HL-60 (cell line): ENCODE measurements around the gene RAD23A.
"Not testable (repeated sequence)": the region's sequence is repeated elsewhere in the genome, so short reads cannot be mapped to it uniquely, and the experiment has no call there.

Source experiments
- GABPA ChIP-seq: IDR thresholded peaks from 2 replicates; pipeline ENCODE4 v1.6.1; 2012; ENCODE audit warnings: low read depth
- POLR2AphosphoS5 ChIP-seq: IDR thresholded peaks from 2 replicates; pipeline ENCODE4 v1.6.1; 2012; ENCODE audit warnings: low read depth
- TF ChIP-seq, protein P1 (sequence below): IDR thresholded peaks from one replicate; pipeline ENCODE4 v1.5.1; 2011; ENCODE audit warnings: low read length, control low read depth, inconsistent platforms; ENCODE audit not compliant: insufficient read depth
- TF ChIP-seq, protein P2 (sequence below): IDR thresholded peaks from 2 replicates; pipeline ENCODE4 v1.6.1; 2012; ENCODE audit warnings: low read depth; ENCODE audit not compliant: insufficient replicate concordance

DNA sequence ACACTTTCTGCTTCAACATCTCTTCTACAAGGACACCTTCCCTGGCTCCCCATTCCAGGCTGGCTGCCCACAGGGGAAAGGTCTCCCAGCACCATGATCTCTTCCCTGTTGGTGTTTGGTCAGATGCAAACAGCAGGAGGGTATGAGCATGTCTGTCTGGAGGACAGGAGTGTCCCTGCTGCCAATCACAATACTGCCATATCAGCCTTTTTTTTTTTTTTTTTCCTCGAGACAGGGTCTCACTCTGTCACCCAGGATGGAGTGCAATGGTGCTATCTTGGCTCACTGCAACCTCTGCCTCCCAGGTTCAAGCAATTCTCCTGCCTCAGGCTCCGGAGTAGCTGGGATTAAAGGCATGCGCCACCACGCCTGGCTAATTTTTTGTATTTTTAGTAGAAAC is 29.8 kb upstream of the RAD23A start:
- TF ChIP-seq, protein P1, sequence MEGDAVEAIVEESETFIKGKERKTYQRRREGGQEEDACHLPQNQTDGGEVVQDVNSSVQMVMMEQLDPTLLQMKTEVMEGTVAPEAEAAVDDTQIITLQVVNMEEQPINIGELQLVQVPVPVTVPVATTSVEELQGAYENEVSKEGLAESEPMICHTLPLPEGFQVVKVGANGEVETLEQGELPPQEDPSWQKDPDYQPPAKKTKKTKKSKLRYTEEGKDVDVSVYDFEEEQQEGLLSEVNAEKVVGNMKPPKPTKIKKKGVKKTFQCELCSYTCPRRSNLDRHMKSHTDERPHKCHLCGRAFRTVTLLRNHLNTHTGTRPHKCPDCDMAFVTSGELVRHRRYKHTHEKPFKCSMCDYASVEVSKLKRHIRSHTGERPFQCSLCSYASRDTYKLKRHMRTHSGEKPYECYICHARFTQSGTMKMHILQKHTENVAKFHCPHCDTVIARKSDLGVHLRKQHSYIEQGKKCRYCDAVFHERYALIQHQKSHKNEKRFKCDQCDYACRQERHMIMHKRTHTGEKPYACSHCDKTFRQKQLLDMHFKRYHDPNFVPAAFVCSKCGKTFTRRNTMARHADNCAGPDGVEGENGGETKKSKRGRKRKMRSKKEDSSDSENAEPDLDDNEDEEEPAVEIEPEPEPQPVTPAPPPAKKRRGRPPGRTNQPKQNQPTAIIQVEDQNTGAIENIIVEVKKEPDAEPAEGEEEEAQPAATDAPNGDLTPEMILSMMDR, result not testable (repeated sequence)
- not testable (repeated sequence) for TF ChIP-seq POLR2AphosphoS5, GABPA
- TF ChIP-seq, protein P2, sequence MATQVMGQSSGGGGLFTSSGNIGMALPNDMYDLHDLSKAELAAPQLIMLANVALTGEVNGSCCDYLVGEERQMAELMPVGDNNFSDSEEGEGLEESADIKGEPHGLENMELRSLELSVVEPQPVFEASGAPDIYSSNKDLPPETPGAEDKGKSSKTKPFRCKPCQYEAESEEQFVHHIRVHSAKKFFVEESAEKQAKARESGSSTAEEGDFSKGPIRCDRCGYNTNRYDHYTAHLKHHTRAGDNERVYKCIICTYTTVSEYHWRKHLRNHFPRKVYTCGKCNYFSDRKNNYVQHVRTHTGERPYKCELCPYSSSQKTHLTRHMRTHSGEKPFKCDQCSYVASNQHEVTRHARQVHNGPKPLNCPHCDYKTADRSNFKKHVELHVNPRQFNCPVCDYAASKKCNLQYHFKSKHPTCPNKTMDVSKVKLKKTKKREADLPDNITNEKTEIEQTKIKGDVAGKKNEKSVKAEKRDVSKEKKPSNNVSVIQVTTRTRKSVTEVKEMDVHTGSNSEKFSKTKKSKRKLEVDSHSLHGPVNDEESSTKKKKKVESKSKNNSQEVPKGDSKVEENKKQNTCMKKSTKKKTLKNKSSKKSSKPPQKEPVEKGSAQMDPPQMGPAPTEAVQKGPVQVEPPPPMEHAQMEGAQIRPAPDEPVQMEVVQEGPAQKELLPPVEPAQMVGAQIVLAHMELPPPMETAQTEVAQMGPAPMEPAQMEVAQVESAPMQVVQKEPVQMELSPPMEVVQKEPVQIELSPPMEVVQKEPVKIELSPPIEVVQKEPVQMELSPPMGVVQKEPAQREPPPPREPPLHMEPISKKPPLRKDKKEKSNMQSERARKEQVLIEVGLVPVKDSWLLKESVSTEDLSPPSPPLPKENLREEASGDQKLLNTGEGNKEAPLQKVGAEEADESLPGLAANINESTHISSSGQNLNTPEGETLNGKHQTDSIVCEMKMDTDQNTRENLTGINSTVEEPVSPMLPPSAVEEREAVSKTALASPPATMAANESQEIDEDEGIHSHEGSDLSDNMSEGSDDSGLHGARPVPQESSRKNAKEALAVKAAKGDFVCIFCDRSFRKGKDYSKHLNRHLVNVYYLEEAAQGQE, result not testable (repeated sequence)
